Endothelial cell of umbilical vein (primary cell): ENCODE results near the gene TEKTIP1.

Source experiments
- EZH2 ChIP-seq: IDR thresholded peaks from 2 replicates; pipeline ENCODE4 v1.6.1; 2012; ENCODE audit warnings: borderline replicate concordance, low read depth, mild to moderate bottlenecking, moderate library complexity, low read length, inconsistent platforms; ENCODE audit not compliant: severe bottlenecking
- FOS ChIP-seq: IDR thresholded peaks from 2 replicates; pipeline ENCODE4 v1.6.1; 2011; ENCODE audit warnings: mild to moderate bottlenecking, low read length, moderate library complexity, borderline replicate concordance; ENCODE audit not compliant: insufficient read depth
- GATA2 ChIP-seq: IDR thresholded peaks from 2 replicates; pipeline ENCODE4 v1.7.0; 2011; ENCODE audit warnings: low read depth, mild to moderate bottlenecking, moderate library complexity, mixed read lengths, low read length; ENCODE audit not compliant: insufficient read length, insufficient read depth
- JUN ChIP-seq: IDR thresholded peaks from 2 replicates; pipeline ENCODE4 v1.6.1; 2011; ENCODE audit warnings: borderline replicate concordance, low read depth; ENCODE audit not compliant: insufficient read length, insufficient read depth
- MYC ChIP-seq: IDR thresholded peaks from one replicate; pipeline ENCODE4 v1.6.1; 2011; ENCODE audit warnings: mild to moderate bottlenecking, low read depth, low read length
- POLR2A ChIP-seq: IDR thresholded peaks from 2 replicates; pipeline ENCODE4 v1.6.1; 2012; ENCODE audit warnings: low read depth, mild to moderate bottlenecking, control low read depth, low read length
- POLR2AphosphoS5 ChIP-seq: IDR thresholded peaks from 2 replicates; pipeline ENCODE4 v1.6.1; 2012; ENCODE audit warnings: low read depth, mild to moderate bottlenecking, control low read depth, low read length, moderate library complexity; ENCODE audit not compliant: insufficient read depth
- TF ChIP-seq, protein P1 (sequence below), 2 donors: IDR thresholded peaks; 1 replicate in 1 of 2; 2 replicates in 1 of 2; pipeline ENCODE4 v1.5.1; 2011; ENCODE audit warnings: low read length in 2 of 2, mild to moderate bottlenecking in 2 of 2, moderate library complexity in 2 of 2, control low read depth in 1 of 2, inconsistent platforms in 1 of 2, low read depth in 1 of 2; ENCODE audit not compliant: insufficient read depth in 1 of 2; ENCODE audit errors: extremely low read depth in 1 of 2
- TF ChIP-seq, protein P2 (sequence below): IDR thresholded peaks from 2 replicates; pipeline ENCODE4 v1.6.1; 2011; ENCODE audit not compliant: insufficient read depth, insufficient read length

GRCh38 chr19:3520166-3521103 is 18.5 kb upstream of the TEKTIP1 start:
- TF ChIP-seq, protein P1, sequence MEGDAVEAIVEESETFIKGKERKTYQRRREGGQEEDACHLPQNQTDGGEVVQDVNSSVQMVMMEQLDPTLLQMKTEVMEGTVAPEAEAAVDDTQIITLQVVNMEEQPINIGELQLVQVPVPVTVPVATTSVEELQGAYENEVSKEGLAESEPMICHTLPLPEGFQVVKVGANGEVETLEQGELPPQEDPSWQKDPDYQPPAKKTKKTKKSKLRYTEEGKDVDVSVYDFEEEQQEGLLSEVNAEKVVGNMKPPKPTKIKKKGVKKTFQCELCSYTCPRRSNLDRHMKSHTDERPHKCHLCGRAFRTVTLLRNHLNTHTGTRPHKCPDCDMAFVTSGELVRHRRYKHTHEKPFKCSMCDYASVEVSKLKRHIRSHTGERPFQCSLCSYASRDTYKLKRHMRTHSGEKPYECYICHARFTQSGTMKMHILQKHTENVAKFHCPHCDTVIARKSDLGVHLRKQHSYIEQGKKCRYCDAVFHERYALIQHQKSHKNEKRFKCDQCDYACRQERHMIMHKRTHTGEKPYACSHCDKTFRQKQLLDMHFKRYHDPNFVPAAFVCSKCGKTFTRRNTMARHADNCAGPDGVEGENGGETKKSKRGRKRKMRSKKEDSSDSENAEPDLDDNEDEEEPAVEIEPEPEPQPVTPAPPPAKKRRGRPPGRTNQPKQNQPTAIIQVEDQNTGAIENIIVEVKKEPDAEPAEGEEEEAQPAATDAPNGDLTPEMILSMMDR (IDR thresholded peaks at IDR 0.05; ENCODE audit: extremely low read depth in 1 of 2, insufficient read depth in 1 of 2, low read depth in 1 of 2, low read length in 2 of 2), result no peak
- TF ChIP-seq POLR2A (no peak), EZH2 (no peak), POLR2AphosphoS5 (no peak), JUN (no peak), MYC (no peak), GATA2 (no peak), FOS (no peak)
- TF ChIP-seq, protein P2, sequence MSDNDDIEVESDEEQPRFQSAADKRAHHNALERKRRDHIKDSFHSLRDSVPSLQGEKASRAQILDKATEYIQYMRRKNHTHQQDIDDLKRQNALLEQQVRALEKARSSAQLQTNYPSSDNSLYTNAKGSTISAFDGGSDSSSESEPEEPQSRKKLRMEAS, result no peak
